Measurements from ENCODE around the gene ATAD3B. TPM values are rescaled to one million over a fixed set of nuclear protein-coding genes. Genes with fewer than 3 reads are reported as not detected.
"Not testable (repeated sequence)": the region's sequence is repeated elsewhere in the genome, so short reads cannot be mapped to it uniquely, and the experiment has no call there.

The ATAD3B gene
- total and polyA plus RNA-seq, 5 donors = 5.6 to 11.4 (median 8.3) TPM

DNA sequence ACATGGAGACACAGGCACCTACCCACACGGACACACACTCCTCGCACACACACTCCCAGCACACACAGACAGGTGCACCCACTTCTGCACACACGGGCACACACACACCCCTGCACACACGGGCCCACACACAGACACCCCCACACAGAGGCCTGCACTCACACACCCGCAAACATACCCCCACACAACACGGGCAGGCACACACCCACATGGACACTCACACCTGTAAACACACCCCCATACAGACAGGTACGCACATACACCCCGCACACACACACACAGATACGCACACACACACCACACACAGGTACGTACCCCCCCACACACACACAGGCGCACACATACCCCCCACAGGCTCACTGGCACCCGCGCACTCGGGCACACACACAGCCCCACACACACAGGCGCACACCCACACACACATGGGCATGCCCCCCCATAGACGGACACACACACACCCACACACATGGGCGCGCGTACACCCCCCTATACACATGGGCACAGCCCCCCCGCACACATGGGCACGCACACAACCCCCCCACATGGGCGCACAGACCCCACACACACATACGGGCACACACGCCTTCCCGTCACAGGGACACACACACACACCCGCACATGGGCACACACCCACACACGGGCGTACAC is 46.5 kb downstream of the ATAD3B start:
- no peak for ATAC-seq
- Histone ChIP-seq H3K4me1 (ENCODE audit: control insufficient read depth, insufficient read depth, low read length) (no peaks in the 10 kb centered on the region), H3K27me3 (ENCODE audit: control insufficient read depth, insufficient read depth) (no peaks in the 10 kb centered on the region), H3K27ac (ENCODE audit: low read length) (no peak overlapping the region), H3K9me3 (ENCODE audit: control insufficient read depth, low read length) (no peaks in the 10 kb centered on the region), H3K4me3 (ENCODE audit: low read length) (no peak overlapping the region)
- DNase-seq = peak in 2 of 3 donors; percentile 39 to 41
- intact Hi-C loops (cut with DNase I) = no loop called here
- WGBS = 94% methylated on average over 28 of the region's 28 CpGs

DNA sequence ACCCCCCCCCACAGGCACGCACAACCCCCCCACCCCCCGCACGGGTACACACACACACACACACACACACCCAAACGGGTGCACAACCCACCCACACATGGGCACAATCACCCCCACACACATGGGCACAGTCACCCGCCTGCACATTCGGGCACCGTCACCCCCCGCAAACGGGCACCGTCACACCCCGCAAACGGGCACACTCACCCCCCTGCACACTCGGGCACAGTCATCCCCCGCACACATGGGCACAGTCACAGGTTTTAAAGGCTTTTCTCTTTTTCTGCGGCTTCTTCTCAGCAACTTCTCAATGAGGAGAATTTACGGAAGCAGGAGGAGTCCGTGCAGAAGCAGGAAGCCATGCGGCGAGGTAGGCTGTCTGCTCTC is 47.0 kb downstream of the ATAD3B start:
- H3K27me3 ChIP-seq (ENCODE audit: control insufficient read depth, insufficient read depth); H3K27ac ChIP-seq (ENCODE audit: low read length); intact Hi-C loops (cut with DNase I); H3K4me1 ChIP-seq (ENCODE audit: control insufficient read depth, insufficient read depth, low read length); ATAC-seq; H3K9me3 ChIP-seq (ENCODE audit: control insufficient read depth, low read length); H3K4me3 ChIP-seq (ENCODE audit: low read length): not testable (repeated sequence)
- WGBS = 95% methylated on average over 17 of the region's 19 CpGs
- DNase-seq = peak in 2 of 3 donors; percentile 42 to 47

DNA sequence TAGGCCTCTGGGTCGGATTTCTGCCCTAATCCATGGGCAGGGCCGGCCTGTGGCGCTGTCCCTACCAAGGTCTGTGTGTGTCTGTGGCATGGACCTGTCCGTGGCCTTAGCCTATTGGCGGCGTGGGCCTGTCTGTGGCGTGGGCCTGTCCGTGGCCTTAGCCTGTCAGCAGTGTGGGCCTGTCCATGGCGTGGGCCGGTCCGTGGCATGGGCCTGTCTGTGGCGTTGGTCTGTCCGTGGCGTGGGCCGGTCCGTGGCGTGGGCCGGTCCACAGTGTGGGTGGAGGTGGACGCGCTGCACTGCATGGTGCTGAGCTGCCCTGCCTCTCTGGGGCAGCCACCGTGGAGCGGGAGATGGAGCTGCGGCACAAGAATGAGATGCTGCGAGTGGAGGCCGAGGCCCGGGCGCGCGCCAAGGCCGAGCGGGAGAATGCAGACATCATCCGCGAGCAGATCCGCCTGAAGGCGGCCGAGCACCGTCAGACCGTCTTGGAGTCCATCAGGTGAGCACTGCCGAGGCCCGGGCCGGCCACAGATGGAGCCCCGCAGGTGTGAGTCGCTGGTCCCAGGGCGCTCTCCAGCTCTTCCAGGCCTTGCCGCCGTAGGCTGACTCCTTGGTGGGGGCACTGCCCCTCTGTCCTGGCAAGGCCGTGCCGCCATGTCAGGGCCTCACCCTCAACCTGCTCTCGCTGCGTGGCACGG is 48.4 kb downstream of the ATAD3B start:
- ATAC-seq = peak in 1 of 2 donors; percentile 7
- H3K4me1 ChIP-seq (ENCODE audit: control insufficient read depth, insufficient read depth, low read length); H3K4me3 ChIP-seq (ENCODE audit: low read length); H3K27me3 ChIP-seq (ENCODE audit: control insufficient read depth, insufficient read depth); intact Hi-C loops (cut with DNase I); H3K9me3 ChIP-seq (ENCODE audit: control insufficient read depth, low read length); H3K27ac ChIP-seq (ENCODE audit: low read length): not testable (repeated sequence)
- DNase-seq = peak in 2 of 3 donors; percentile 46 to 55
- 98% methylated on average over 51 of the region's 51 CpGs for whole genome bisulfite sequencing

DNA sequence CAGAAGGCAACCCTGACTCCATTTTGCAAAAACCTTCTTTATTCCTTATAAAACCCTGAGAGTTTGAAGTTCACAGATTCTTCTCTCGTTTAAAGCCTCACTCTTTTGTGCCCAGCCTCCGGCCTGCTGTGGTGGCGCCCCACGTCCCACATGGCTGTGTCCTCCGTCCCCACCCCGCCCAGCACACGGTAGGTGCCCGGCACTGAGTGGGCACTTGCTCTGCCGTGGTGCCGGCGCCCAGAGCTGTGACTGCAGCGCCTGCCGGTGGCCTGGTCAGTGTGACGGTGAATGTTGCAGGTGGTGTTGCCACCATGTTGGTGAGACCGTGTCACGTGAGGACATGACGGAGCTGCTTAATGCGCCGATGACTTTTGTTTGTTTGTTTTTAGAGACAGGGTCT is 49.8 kb downstream of the ATAD3B start:
- H3K4me3 ChIP-seq (ENCODE audit: low read length) = no peak overlapping the region
- H3K27me3 ChIP-seq (ENCODE audit: control insufficient read depth, insufficient read depth) = no peaks in the 10 kb centered on the region
- ATAC-seq (no peak), DNase-seq (peak in 2 of 3 donors; percentile 20 to 52)
- H3K4me1 ChIP-seq (ENCODE audit: control insufficient read depth, insufficient read depth, low read length) = no peaks in the 10 kb centered on the region
- WGBS = 96% methylated on average over 19 of the region's 19 CpGs
- no peak overlapping the region for H3K27ac ChIP-seq (ENCODE audit: low read length)
- intact Hi-C loops (cut with DNase I) = no loop called here
- H3K9me3 ChIP-seq (ENCODE audit: control insufficient read depth, low read length) = no peaks in the 10 kb centered on the region

DNA sequence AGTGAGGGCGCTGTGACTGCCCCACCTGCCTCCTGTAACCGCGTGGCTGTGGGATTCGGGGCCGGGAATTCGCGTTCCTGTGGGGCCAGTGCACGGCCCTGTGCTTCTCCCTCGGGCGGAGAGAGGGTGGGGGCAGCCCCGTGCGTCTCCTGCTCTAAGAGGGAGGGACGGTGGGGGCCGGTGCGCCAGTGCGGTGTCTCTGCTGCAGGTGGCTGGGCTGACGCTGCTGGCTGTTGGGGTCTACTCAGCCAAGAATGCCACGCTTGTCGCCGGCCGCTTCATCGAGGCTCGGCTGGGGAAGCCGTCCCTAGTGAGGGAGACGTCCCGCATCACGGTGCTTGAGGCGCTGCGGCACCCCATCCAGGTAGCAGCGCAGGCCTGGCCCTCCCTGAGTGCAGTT is 51.0 kb downstream of the ATAD3B start:
- H3K9me3 ChIP-seq (ENCODE audit: control insufficient read depth, low read length); ATAC-seq; H3K27ac ChIP-seq (ENCODE audit: low read length); intact Hi-C loops (cut with DNase I); H3K4me3 ChIP-seq (ENCODE audit: low read length); H3K27me3 ChIP-seq (ENCODE audit: control insufficient read depth, insufficient read depth); H3K4me1 ChIP-seq (ENCODE audit: control insufficient read depth, insufficient read depth, low read length): not testable (repeated sequence)
- DNase-seq = peak in 1 of 3 donors; percentile 26
- 93% methylated on average over 30 of the region's 30 CpGs for WGBS

DNA sequence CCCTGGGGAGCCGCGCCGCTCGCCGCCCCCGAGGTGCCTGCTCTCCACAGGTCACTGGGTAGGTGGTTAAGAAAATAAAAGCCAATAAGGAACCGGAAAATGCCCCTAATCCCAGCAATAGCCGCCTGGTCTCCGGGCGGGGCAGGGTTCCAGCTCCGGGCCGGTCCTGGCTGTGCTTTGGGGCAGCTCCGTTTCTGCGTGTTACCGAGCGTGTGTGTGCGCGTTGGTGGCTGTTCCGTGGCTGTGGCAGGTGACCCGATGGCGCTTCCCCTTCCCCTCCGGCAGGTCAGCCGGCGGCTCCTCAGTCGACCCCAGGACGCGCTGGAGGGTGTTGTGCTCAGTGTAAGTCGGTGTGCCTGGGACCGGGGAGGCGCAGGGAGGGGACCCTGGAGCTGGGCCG is 51.7 kb downstream of the ATAD3B start:
- H3K27ac ChIP-seq (ENCODE audit: low read length); H3K4me1 ChIP-seq (ENCODE audit: control insufficient read depth, insufficient read depth, low read length); H3K9me3 ChIP-seq (ENCODE audit: control insufficient read depth, low read length); intact Hi-C loops (cut with DNase I); ATAC-seq; H3K27me3 ChIP-seq (ENCODE audit: control insufficient read depth, insufficient read depth); H3K4me3 ChIP-seq (ENCODE audit: low read length): not testable (repeated sequence)
- 96% methylated on average over 31 of the region's 31 CpGs for WGBS
- DNase-seq = peak in 1 of 3 donors; percentile 31

DNA sequence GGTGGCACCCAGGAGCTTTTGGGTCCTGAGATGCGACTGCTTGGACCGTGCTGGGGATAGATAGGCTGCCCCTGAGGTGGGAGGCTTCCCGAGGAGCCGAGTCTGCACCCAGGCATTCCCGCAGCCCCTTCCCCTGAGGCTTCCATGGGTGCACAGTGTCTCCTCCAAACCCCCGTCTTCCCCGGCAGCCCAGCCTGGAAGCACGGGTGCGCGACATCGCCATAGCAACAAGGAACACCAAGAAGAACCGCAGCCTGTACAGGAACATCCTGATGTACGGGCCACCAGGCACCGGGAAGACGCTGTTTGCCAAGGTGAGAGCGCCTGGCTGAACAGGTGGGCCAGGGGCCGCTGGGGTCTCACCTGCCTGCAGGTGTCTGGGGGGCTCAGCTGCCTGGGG is 52.1 kb downstream of the ATAD3B start:
- H3K4me1 ChIP-seq (ENCODE audit: control insufficient read depth, insufficient read depth, low read length); H3K27ac ChIP-seq (ENCODE audit: low read length); ATAC-seq; H3K27me3 ChIP-seq (ENCODE audit: control insufficient read depth, insufficient read depth); H3K9me3 ChIP-seq (ENCODE audit: control insufficient read depth, low read length); H3K4me3 ChIP-seq (ENCODE audit: low read length); intact Hi-C loops (cut with DNase I): not testable (repeated sequence)
- peak in 1 of 3 donors; percentile 43 for DNase-seq
- WGBS = 91% methylated on average over 17 of the region's 17 CpGs

DNA sequence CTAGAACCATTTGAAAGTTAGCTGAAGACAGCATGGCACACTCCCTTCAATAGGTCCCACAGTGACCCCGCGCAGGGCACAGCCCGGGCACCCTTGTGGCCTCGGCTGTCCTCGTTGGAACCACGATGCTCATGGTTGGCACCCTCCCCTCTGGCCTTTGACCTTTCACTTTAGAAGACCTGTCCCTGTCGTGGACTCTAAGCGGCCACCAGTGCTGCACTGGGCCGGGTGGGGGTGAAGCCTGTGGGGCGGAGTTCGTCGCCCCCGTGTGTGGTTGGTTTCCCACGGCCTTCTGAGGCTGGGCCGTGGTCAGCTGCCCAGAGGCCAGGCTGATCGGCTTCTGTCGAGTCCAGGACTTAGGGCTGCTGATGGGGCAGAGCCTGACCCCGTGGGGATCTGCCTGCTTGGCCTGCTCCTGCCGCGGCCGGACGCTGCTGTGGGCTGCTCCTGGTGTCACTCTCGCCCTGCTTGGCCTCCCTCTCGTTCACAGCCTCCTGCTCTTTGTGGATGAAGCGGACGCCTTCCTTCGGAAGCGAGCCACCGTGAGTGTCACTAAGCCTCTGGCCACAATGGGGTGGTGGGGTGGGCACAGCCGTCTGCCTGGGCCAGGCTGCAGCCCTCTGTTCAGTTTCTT is 53.3 kb downstream of the ATAD3B start:
- DNase-seq = peak in 1 of 3 donors; percentile 47
- WGBS = 94% methylated on average over 25 of the region's 30 CpGs

DNA sequence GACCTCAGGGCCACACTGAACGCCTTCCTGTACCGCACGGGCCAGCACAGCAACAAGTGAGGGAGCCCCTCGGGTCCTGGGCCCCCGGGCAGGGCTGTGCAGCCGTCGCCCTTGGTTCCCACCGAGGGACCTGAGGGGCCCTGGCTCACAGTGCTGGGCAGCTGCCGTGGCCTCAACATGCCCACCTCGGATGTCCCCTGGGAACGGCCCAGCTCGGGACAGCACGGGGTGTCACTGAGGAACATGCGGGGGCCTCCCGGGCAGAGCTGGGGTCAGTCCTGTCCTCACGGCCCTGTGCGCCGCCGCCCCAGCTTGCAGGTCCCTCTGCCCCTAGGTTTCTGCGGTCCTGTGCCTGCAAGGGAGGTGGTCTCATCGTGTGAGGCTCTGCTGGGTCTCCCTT is 54.9 kb downstream of the ATAD3B start:
- intact Hi-C loops (cut with DNase I); H3K9me3 ChIP-seq (ENCODE audit: control insufficient read depth, low read length); DNase-seq; H3K4me1 ChIP-seq (ENCODE audit: control insufficient read depth, insufficient read depth, low read length); H3K27ac ChIP-seq (ENCODE audit: low read length); H3K4me3 ChIP-seq (ENCODE audit: low read length); H3K27me3 ChIP-seq (ENCODE audit: control insufficient read depth, insufficient read depth); ATAC-seq: not testable (repeated sequence)
- 93% methylated on average over 19 of the region's 21 CpGs for WGBS

More for the DNA sequence above, 53.3 kb downstream of the ATAD3B start:
- intact Hi-C loops (cut with DNase I); H3K4me3 ChIP-seq (ENCODE audit: low read length); ATAC-seq; H3K27ac ChIP-seq (ENCODE audit: low read length); H3K9me3 ChIP-seq (ENCODE audit: control insufficient read depth, low read length); H3K27me3 ChIP-seq (ENCODE audit: control insufficient read depth, insufficient read depth); H3K4me1 ChIP-seq (ENCODE audit: control insufficient read depth, insufficient read depth, low read length): not testable (repeated sequence)

DNA sequence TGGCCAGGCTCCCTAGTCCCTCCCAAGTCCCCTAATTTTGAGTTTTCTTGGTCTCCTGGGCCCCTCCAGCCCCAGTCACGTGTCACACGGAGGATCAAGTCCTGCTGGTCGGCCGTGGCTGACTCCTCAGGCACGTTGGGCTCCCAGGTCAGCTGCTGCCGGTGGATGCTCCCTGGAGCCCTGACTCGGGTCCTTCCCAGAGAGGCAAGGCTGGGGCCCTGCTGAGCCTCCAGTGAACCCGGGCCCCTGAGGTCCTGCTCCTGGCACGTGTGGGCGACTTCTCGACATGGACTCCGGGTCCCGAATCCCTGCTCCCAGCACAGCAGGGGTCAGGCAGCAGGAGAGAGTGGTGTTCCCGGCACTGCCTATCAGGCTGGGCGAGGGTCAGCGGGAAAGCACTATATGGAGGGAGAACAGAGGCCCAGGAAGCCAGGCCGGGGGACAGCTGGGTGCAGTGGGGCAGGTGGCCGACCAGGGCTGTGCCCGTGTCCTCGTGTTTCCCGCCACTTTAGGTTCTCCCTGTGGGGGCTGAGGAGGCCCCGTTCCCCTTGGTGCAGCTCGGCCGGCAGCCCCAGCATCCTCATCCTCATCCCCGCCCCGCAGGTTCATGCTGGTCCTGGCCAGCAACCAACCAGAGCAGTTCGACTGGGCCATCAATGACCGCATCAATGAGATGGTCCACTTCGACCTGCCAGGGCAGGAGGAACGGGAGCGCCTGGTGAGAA is 55.7 kb downstream of the ATAD3B start:
- intact Hi-C loops (cut with DNase I) = no loop called here
- ATAC-seq = no peak
- Histone ChIP-seq H3K4me1 (ENCODE audit: control insufficient read depth, insufficient read depth, low read length) (no peaks in the 10 kb centered on the region), H3K27ac (ENCODE audit: low read length) (no peak overlapping the region), H3K9me3 (ENCODE audit: control insufficient read depth, low read length) (no peaks in the 10 kb centered on the region), H3K27me3 (ENCODE audit: control insufficient read depth, insufficient read depth) (no peaks in the 10 kb centered on the region), H3K4me3 (ENCODE audit: low read length) (no peak overlapping the region)
- WGBS = 92% methylated on average over 31 of the region's 31 CpGs
- no peak for DNase-seq

Measured in right cardiac atrium (tissue), 5 donors.